Measurements from ENCODE around the gene POLR2E. TPM values are rescaled to one million over a fixed set of nuclear protein-coding genes. Genes with fewer than 3 reads are reported as not detected.

Gene POLR2E
- total and polyA plus RNA-seq, 10 of the 15 experiments (the other 5 are each of a cell fraction or from before 2014, with no cell fraction given): 4.0 to 487 (median 200) TPM

- TF ChIP-seq BCLAF1 (IDR thresholded peaks at IDR 0.05) (no peak), MYB (IDR thresholded peaks at IDR 0.05; ENCODE audit: borderline replicate concordance, low read depth, low read length) (no peak), JUNB (IDR thresholded peaks at IDR 0.05) (no peak; the same call in 1 of the 2 replicates), RCOR1 (conservative IDR thresholded peaks at IDR 0.05; ENCODE audit: low read depth, low read length) (peak; percentile 93; the same call in 1 of the 2 replicates), STAT3 (IDR thresholded peaks at IDR 0.05; ENCODE audit: low read depth, low read length) (no peak), BACH1 (IDR thresholded peaks at IDR 0.05; ENCODE audit: borderline replicate concordance) (peak; percentile 89), SMC3 (IDR thresholded peaks at IDR 0.05; ENCODE audit: borderline replicate concordance, low read length) (no peak), SKIL (IDR thresholded peaks at IDR 0.05; ENCODE audit: low read depth, poor library complexity, severe bottlenecking) (peak; percentile 90), CHD2 (IDR thresholded peaks at IDR 0.05; ENCODE audit: borderline replicate concordance, low read depth, low read length) (peak; percentile 82; the same call in 1 of the 2 replicates), DPF2 (IDR thresholded peaks at IDR 0.05) (peak; percentile 96), EP300 (IDR thresholded peaks at IDR 0.05; ENCODE audit: borderline replicate concordance in 1 of 2, control insufficient read depth in 1 of 2, low read depth in 2 of 2, low read length in 2 of 2) (peak; percentile 61 to 77), ATF2 (IDR thresholded peaks at IDR 0.05; ENCODE audit: low read length) (no peak; the same call in 1 of the 2 replicates), IRF5 (IDR thresholded peaks at IDR 0.05; ENCODE audit: borderline replicate concordance) (no peak), BMI1 (IDR thresholded peaks at IDR 0.05; ENCODE audit: borderline replicate concordance) (no peak), ZSCAN29 (IDR thresholded peaks at IDR 0.05) (peak; percentile 68; the same call in 1 of the 2 replicates), RBBP5 (conservative IDR thresholded peaks at IDR 0.05) (no peak), TAF1 (IDR thresholded peaks at IDR 0.05; ENCODE audit: borderline replicate concordance, low read depth, low read length) (no peak), KAT2A (conservative IDR thresholded peaks at IDR 0.05; ENCODE audit: control insufficient read depth, low read depth, low read length) (no peak), EED (IDR thresholded peaks at IDR 0.05; ENCODE audit: low read depth) (peak; percentile 81), ETV6 (conservative IDR thresholded peaks at IDR 0.05 in 1 of 2, IDR thresholded peaks at IDR 0.05 in 1 of 2; ENCODE audit: borderline replicate concordance in 1 of 2, low read depth in 1 of 2) (peak in 1 of 2 experiments; percentile 93; a peak in 2 of 4 replicates), NBN (IDR thresholded peaks at IDR 0.05) (peak; percentile 93), SUPT20H (IDR thresholded peaks at IDR 0.05; ENCODE audit: borderline replicate concordance, control insufficient read depth, low read depth, low read length) (no peak), NFYA (IDR thresholded peaks at IDR 0.05; ENCODE audit: borderline replicate concordance, low read depth, low read length) (no peak), SMARCA5 (IDR thresholded peaks at IDR 0.05) (peak; percentile 97), RB1 (IDR thresholded peaks at IDR 0.05; ENCODE audit: borderline replicate concordance) (no peak)
These were observed 18.2 kb downstream of the POLR2E start (continued) for GRCh38 chr19:1076951-1077350.

All from GM12878 (cell line).